ENCODE measurements around the gene CHEK1.
A peak's percentile ranks its signal among the peaks of the same experiment; 100 is the strongest.
"Not testable (repeated sequence)": the region's sequence is repeated elsewhere in the genome, so short reads cannot be mapped to it uniquely, and the experiment has no call there.

CHEK1 gene

DNA sequence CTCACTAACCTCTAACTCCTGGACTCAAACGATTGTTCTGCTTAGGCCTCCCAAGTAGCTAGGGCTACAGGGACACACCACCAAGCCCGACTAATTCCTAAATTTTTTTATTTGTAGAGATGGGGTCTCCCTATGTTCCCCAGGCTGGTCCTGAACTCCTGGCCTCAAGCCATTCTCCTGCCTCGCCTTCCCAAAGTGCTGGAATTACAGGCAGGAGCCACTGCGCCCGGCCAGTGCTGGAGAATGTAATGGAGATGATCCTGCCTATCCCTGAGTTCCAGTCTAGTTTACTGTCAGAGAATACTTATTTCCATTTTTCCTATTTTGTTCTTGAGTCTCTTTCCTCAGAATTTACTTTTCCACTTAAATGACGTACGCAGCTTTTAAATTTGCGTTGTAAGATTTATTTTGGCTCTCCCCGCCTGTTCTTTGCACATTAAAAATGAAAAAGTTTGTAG is at the start of gene CHEK1:
Gene CHEK1 (plus strand): TSS at position 408 of the 458 bp plus-strand sequence. CDS start 1,606 bp downstream, outside the sequence.
- H3K27me3 ChIP-seq (ENCODE audit: control insufficient read depth, insufficient read depth, low read length), result no peaks in the 10 kb centered on the region
- no peaks in the 10 kb centered on the region for H3K4me1 ChIP-seq (ENCODE audit: control insufficient read depth, insufficient read depth, low read length)
- H3K36me3 ChIP-seq (ENCODE audit: control insufficient read depth, insufficient read depth, low read length), result peaks cover 14% of the 10 kb centered on the region
- no peaks in the 10 kb centered on the region for H3K9me3 ChIP-seq (ENCODE audit: control insufficient read depth, insufficient read depth, low read length)
- H3K4me3 ChIP-seq (ENCODE audit: low read depth, low read length), result peak within 1 kb of the TSS; percentile 94
- H3K9ac ChIP-seq (ENCODE audit: low read depth, low read length), result peak within 1 kb of the TSS; percentile 98

DNA sequence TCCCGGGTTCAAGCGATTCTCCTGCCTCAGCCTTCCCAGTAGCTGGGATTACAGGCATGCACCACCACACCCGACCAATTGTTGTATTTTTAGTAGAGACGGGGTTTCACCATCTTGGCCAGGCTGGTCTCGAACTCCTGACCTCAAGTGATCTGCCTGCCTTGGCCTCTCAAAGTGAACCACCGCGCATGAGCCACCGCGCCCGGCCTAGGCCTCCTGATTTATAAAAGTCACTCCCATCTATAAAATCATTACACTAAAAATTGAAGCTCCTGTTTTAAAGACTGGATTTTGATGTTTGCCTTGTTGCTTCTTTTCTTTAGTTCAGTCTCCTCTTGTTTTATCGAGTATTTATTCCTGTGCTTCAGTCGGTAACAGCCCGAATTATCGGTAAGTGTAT is 47.8 kb upstream of the CHEK1 start:
- H3K27me3 ChIP-seq (ENCODE audit: control insufficient read depth, insufficient read depth, low read length); H3K4me1 ChIP-seq (ENCODE audit: control insufficient read depth, insufficient read depth, low read length); H3K4me3 ChIP-seq (ENCODE audit: low read depth, low read length); H3K9me3 ChIP-seq (ENCODE audit: control insufficient read depth, insufficient read depth, low read length); H3K9ac ChIP-seq (ENCODE audit: low read depth, low read length): not testable (repeated sequence)
- peaks cover 19% of the 10 kb centered on the region for H3K36me3 ChIP-seq (ENCODE audit: control insufficient read depth, insufficient read depth, low read length)

DNA sequence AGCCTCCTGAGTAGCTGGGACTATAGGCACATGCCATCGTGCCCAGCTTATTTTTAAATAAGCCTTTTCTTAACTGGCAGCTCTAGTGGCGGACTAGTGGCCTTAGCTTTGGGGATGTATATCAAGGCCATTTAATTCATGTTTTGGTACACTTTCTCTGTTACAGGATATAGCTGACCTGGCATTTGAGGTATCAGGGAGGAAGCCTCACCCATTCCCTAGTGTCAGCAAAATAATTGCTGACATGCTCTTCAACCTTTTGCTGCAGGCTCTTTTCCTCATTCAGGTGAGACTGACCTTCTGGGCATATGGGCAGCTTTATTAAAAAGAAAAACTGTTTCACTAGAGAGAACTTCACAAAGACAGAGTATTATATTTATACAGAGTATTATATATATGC is 46.2 kb upstream of the CHEK1 start:
- Histone ChIP-seq H3K27me3 (ENCODE audit: control insufficient read depth, insufficient read depth, low read length) (no peaks in the 10 kb centered on the region), H3K4me1 (ENCODE audit: control insufficient read depth, insufficient read depth, low read length) (no peaks in the 10 kb centered on the region), H3K9ac (ENCODE audit: low read depth, low read length) (no peak overlapping the region), H3K4me3 (ENCODE audit: low read depth, low read length) (no peak overlapping the region), H3K36me3 (ENCODE audit: control insufficient read depth, insufficient read depth, low read length) (peaks cover 24% of the 10 kb centered on the region), H3K9me3 (ENCODE audit: control insufficient read depth, insufficient read depth, low read length) (no peaks in the 10 kb centered on the region)

DNA sequence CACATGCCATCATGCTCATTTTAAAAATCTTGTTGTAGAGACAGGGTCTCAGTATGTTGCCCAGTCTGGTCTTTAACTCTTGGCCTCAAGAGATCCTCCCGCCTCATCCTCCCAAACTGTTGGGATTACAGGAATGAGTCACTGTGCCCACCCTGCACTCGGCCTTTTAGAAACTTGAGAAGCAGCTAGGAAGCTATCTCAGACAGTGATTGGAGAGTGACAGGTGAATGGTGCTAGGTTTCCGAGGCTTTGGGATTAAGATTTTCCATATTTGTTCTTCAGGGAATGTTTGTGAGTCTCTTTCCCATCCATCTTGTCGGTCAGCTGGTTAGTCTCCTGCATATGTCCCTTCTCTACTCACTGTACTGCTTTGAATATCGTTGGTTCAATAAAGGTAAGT is 45.2 kb upstream of the CHEK1 start:
- H3K9ac ChIP-seq (ENCODE audit: low read depth, low read length), result no peak overlapping the region
- no peaks in the 10 kb centered on the region for H3K4me1 ChIP-seq (ENCODE audit: control insufficient read depth, insufficient read depth, low read length)
- H3K4me3 ChIP-seq (ENCODE audit: low read depth, low read length), result no peak overlapping the region
- H3K9me3 ChIP-seq (ENCODE audit: control insufficient read depth, insufficient read depth, low read length), result no peaks in the 10 kb centered on the region
- H3K36me3 ChIP-seq (ENCODE audit: control insufficient read depth, insufficient read depth, low read length), result peaks cover 26% of the 10 kb centered on the region
- no peaks in the 10 kb centered on the region for H3K27me3 ChIP-seq (ENCODE audit: control insufficient read depth, insufficient read depth, low read length)

DNA sequence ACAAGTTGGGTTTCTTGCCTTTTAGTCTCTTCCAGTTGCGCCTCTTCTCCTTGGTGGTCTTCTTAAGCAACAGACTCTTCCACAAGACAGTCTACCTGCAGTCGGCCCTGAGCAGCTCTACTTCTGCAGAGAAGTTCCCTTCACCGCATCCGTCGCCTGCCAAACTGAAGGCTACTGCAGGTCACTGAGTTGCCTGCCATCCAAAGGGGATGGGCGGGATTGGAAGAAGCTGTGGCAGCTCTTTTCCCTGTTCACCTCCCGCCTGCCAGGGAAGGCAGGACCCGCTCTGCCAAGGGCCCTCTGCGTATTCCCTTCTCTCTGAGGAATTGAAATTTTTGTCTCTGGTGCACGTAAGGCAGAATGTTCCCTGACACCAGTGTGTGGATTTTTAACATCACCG is 41.5 kb upstream of the CHEK1 start:
- Histone ChIP-seq H3K4me1 (ENCODE audit: control insufficient read depth, insufficient read depth, low read length) (no peaks in the 10 kb centered on the region), H3K9ac (ENCODE audit: low read depth, low read length) (no peak overlapping the region), H3K4me3 (ENCODE audit: low read depth, low read length) (no peak overlapping the region), H3K27me3 (ENCODE audit: control insufficient read depth, insufficient read depth, low read length) (no peaks in the 10 kb centered on the region), H3K9me3 (ENCODE audit: control insufficient read depth, insufficient read depth, low read length) (no peaks in the 10 kb centered on the region), H3K36me3 (ENCODE audit: control insufficient read depth, insufficient read depth, low read length) (peaks cover 20% of the 10 kb centered on the region)

DNA sequence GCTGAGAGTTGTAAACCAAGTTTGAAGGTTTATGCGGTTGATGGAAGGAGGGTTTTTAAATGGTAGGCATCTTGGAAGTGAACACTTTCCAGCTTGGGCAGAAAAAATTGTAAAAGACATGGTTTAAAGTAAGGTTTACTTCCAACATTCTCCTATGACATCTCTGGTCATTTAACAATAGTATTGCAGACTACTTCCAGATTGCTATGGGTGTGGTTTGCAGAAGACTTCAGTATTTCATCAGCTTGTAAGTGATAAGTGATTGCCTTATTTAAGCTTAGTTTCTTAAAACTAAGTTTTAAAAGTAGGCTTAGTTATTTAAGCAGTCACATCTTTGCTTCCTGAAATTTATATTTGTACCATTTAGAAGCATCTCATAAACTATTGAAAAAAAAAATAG is 39.5 kb upstream of the CHEK1 start:
- no peaks in the 10 kb centered on the region for H3K4me1 ChIP-seq (ENCODE audit: control insufficient read depth, insufficient read depth, low read length)
- H3K9ac ChIP-seq (ENCODE audit: low read depth, low read length), result no peak overlapping the region
- H3K9me3 ChIP-seq (ENCODE audit: control insufficient read depth, insufficient read depth, low read length), result no peaks in the 10 kb centered on the region
- peaks cover 9% of the 10 kb centered on the region for H3K36me3 ChIP-seq (ENCODE audit: control insufficient read depth, insufficient read depth, low read length)
- no peak overlapping the region for H3K4me3 ChIP-seq (ENCODE audit: low read depth, low read length)
- no peaks in the 10 kb centered on the region for H3K27me3 ChIP-seq (ENCODE audit: control insufficient read depth, insufficient read depth, low read length)

DNA sequence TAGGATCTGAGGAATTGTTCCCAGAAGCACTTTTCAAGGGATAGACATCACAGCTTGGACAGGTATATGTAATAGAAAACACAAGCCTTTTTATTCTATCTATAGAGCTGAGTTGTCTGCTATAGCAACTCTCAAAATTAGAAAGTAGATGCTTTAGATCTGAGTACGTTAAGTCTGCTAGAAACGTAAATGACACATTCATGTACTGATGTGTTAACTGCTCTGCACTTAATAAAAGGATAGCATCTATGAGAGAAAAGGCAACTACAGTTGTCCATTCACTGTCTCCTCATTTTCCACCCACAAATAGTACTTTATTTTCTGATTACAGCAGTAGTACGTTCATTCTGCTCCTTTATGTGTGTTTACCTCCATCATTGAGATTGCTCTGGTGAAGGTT is 38.3 kb upstream of the CHEK1 start:
- no peaks in the 10 kb centered on the region for H3K4me1 ChIP-seq (ENCODE audit: control insufficient read depth, insufficient read depth, low read length)
- no peaks in the 10 kb centered on the region for H3K27me3 ChIP-seq (ENCODE audit: control insufficient read depth, insufficient read depth, low read length)
- no peak overlapping the region for H3K9ac ChIP-seq (ENCODE audit: low read depth, low read length)
- no peaks in the 10 kb centered on the region for H3K9me3 ChIP-seq (ENCODE audit: control insufficient read depth, insufficient read depth, low read length)
- H3K4me3 ChIP-seq (ENCODE audit: low read depth, low read length), result no peak overlapping the region
- peaks cover 7% of the 10 kb centered on the region for H3K36me3 ChIP-seq (ENCODE audit: control insufficient read depth, insufficient read depth, low read length)

DNA sequence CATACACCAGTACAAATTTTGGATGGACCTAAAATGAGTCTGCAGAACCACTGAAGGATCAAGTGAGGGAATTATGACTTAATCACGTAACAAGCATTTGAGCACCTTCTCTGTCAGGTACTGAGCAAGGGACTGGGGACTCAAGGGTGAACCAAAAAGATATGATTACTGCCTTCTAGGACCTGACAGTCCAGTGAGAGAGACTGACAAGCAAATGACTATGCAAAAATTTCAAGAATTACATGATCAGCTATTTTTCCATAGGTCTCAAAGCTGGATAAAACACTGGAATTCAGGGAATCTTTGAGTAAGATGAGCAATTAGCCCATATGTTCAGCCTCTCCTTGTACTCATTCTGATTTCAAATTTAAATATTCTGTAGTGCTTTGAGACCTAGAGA is 37.5 kb upstream of the CHEK1 start:
- Histone ChIP-seq H3K4me1 (ENCODE audit: control insufficient read depth, insufficient read depth, low read length) (no peaks in the 10 kb centered on the region), H3K4me3 (ENCODE audit: low read depth, low read length) (no peak overlapping the region), H3K27me3 (ENCODE audit: control insufficient read depth, insufficient read depth, low read length) (no peaks in the 10 kb centered on the region), H3K9ac (ENCODE audit: low read depth, low read length) (no peak overlapping the region), H3K9me3 (ENCODE audit: control insufficient read depth, insufficient read depth, low read length) (no peaks in the 10 kb centered on the region), H3K36me3 (ENCODE audit: control insufficient read depth, insufficient read depth, low read length) (peaks cover 6% of the 10 kb centered on the region)

DNA sequence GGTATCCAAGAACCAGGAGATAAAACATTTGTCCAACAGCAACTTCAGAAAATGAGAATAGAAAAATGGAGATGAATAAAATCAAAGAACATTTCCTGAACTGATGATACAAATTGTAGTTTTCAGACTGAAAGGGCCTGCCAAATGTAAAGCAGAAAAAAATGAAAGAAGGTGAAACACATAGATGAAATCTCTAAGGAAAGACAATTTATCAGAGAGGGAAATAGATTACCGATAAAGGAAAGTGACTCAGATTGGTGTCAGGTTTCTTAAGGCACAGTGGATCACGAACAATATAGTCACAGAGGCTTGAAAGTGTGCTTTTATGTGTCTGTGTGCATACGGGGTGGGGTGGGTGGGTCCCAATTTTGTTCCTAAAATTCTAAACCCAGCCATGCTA is 36.5 kb upstream of the CHEK1 start:
- Histone ChIP-seq H3K9me3 (ENCODE audit: control insufficient read depth, insufficient read depth, low read length) (no peaks in the 10 kb centered on the region), H3K4me1 (ENCODE audit: control insufficient read depth, insufficient read depth, low read length) (no peaks in the 10 kb centered on the region), H3K36me3 (ENCODE audit: control insufficient read depth, insufficient read depth, low read length) (peaks cover 4% of the 10 kb centered on the region), H3K9ac (ENCODE audit: low read depth, low read length) (no peak overlapping the region), H3K4me3 (ENCODE audit: low read depth, low read length) (no peak overlapping the region), H3K27me3 (ENCODE audit: control insufficient read depth, insufficient read depth, low read length) (no peaks in the 10 kb centered on the region)

DNA sequence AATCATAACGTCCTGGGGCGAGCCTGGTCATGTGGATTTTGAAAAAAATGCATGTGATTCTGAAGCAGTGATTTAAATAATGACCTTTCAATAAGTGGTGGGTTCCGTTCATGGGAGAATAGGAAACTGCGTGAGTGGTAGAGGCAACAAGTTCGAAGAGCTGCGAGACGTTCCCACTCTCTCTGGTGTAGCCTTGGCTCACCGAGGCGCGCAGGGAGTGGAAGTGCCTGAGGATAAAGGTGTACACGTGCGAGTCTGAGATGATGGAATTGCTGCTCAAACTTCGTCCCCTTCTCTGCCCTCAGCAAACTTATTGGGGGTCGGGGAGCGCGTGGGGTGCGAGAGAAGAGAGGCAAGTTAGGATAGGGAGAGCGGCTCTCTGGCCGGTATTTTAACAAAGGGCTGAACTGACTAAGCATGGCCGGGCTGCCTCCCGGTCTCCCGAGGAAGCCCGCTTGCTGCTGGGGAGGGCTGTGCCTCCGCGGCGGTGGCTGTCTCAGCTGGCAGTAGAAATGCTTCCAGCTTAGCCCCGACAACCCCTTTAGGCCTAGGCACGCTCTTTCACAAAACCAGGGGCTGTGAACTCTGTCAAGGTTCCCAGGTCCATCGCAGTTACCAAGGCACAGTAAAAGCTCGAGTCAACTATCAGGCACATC is 33.2 kb upstream of the CHEK1 start:
- H3K9me3 ChIP-seq (ENCODE audit: control insufficient read depth, insufficient read depth, low read length), result no peaks in the 10 kb centered on the region
- H3K9ac ChIP-seq (ENCODE audit: low read depth, low read length), result peak overlapping the region; percentile 97
- no peaks in the 10 kb centered on the region for H3K27me3 ChIP-seq (ENCODE audit: control insufficient read depth, insufficient read depth, low read length)
- H3K4me3 ChIP-seq (ENCODE audit: low read depth, low read length), result peak overlapping the region; percentile 98
- no peaks in the 10 kb centered on the region for H3K36me3 ChIP-seq (ENCODE audit: control insufficient read depth, insufficient read depth, low read length)
- H3K4me1 ChIP-seq (ENCODE audit: control insufficient read depth, insufficient read depth, low read length), result no peaks in the 10 kb centered on the region

DNA sequence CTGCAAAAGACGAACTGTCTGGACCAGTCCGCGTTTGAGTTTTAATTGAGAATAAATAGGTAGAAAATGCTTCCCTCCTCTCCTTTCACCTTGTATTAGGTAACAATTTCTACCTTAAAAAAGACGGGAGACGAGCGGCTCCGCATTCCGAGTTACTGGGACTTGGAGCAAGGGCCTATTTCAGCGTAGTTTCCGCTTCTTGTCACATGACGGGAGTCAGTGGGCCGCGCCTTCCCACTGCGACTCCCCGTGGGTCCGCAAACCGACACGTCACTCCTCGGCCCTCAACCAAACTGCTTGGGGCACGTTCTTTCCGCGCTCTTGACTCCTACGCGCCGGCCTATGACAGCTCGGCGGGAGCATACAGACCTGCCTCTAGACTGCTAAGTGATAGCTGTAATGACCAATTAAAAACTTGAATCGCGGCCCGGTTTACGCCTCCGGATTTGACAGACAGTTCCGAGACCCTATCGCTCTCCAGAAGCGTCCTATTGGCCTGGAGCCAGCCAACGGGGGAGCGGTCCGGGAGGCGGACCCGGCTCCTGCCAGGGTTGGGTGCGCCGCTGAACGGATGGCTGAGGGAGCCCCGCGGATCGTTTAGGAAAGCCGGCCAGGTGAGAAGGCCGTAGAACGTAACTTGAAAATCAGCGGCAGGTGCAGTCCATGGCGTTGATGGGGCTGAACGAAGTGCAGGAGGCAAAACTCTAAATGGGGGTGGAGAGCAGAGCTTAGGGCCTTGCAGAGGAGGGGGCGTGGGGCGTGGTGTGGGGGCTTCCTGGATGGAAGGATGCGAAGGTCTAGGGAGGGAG is 32.5 kb upstream of the CHEK1 start, which contains the start of gene STT3A:
Gene STT3A (plus strand): TSS at position 548 of the 809 bp plus-strand sequence. CDS start 3,064 bp downstream, outside the sequence.
- Histone ChIP-seq H3K9ac (ENCODE audit: low read depth, low read length) (peak within 1 kb of the TSS; percentile 97), H3K9me3 (ENCODE audit: control insufficient read depth, insufficient read depth, low read length) (no peaks in the 10 kb centered on the region), H3K27me3 (ENCODE audit: control insufficient read depth, insufficient read depth, low read length) (no peaks in the 10 kb centered on the region), H3K4me1 (ENCODE audit: control insufficient read depth, insufficient read depth, low read length) (no peaks in the 10 kb centered on the region), H3K4me3 (ENCODE audit: low read depth, low read length) (peak within 1 kb of the TSS; percentile 99), H3K36me3 (ENCODE audit: control insufficient read depth, insufficient read depth, low read length) (peaks cover 2% of the 10 kb centered on the region)

Measured in iPS-15b (cell line).